IMR-90 (cell line): ENCODE measurements around the gene TMED8. TPM values are rescaled to one million over a fixed set of nuclear protein-coding genes. Genes with fewer than 3 reads are reported as not detected.

Source experiments
- ATAC-seq: fragments of 200-7000 bp; cut with Tn5 transposase; 2 replicates; pipeline ENCODE4 v1.9.1; 2020; ENCODE audit warnings: low read depth, mild to moderate bottlenecking, moderate library complexity
- BruUV-seq: library from RNA; stranded (reverse); fragments of 400-500 nt; replicated peaks from 2 replicates; lab custom pipeline; 2021; lab: Mats Ljungman, UMichigan
- CTCF ChIA-PET: fragments of 300-600 bp; formaldehyde crosslinking; extraction: SDS; loops from one replicate; lab custom pipeline; 2021; ENCODE audit warnings: antibody characterized with exemption; lab: Yijun Ruan, JAX
- POLR2A ChIA-PET: fragments of 300-600 bp; sonication (Branson Sonifier 250); formaldehyde crosslinking; loops from one replicate; lab custom pipeline; 2022; ENCODE audit warnings: antibody characterized with exemption; ENCODE audit not compliant: unreplicated experiment; lab: Charles Lee
- DNase-seq: peaks from one replicate; pipeline ENCODE4 v3.0.0; 2013
- H2AFZ ChIP-seq: replicated peaks from 2 replicates; pipeline ENCODE3; 2013; ENCODE audit warnings: low read length, mild to moderate bottlenecking; ENCODE audit not compliant: poor library complexity
- H2AK5ac ChIP-seq: 2 replicates; pipeline ENCODE4 v1.6.1; 2013; ENCODE audit warnings: low read depth, low read length, inconsistent platforms
- H2AK9ac ChIP-seq: replicated peaks from 2 replicates; pipeline ENCODE3; 2013; ENCODE audit warnings: mild to moderate bottlenecking, low read depth, low read length, moderate library complexity; ENCODE audit not compliant: poor library complexity
- H2BK120ac ChIP-seq: 2 replicates; pipeline ENCODE4 v1.6.1; 2013; ENCODE audit warnings: low read depth, low read length, inconsistent platforms
- H2BK15ac ChIP-seq: 3 replicates; pipeline ENCODE4 v1.6.1; 2013; ENCODE audit warnings: low read depth, low read length, inconsistent platforms
- H2BK20ac ChIP-seq: 2 replicates; pipeline ENCODE4 v1.6.1; 2013; ENCODE audit warnings: low read depth, mild to moderate bottlenecking, inconsistent platforms, low read length, moderate library complexity
- H2BK5ac ChIP-seq: 2 replicates; pipeline ENCODE4 v1.6.1; 2013; ENCODE audit warnings: mild to moderate bottlenecking, low read depth, low read length, inconsistent platforms; ENCODE audit not compliant: poor library complexity, severe bottlenecking
- H3K14ac ChIP-seq: replicated peaks from 2 replicates; pipeline ENCODE4 v1.6.1; 2013; ENCODE audit warnings: low read depth, low read length, inconsistent platforms
- H3K18ac ChIP-seq: 2 replicates; pipeline ENCODE4 v1.6.1; 2013; ENCODE audit warnings: low read depth, low read length, control low read depth
- H3K23ac ChIP-seq: 2 replicates; pipeline ENCODE4 v1.6.1; 2013; ENCODE audit warnings: low read depth, low read length, inconsistent platforms
- H3K27ac ChIP-seq: 2 replicates; pipeline ENCODE4 v1.5.1; 2013; ENCODE audit warnings: mild to moderate bottlenecking, control low read depth, low read length; ENCODE audit not compliant: insufficient read depth
- H3K27me3 ChIP-seq: 2 replicates; pipeline ENCODE4 v1.6.1; 2013; ENCODE audit warnings: low read length; ENCODE audit not compliant: control insufficient read depth, insufficient read depth
- H3K36me3 ChIP-seq: 2 replicates; pipeline ENCODE4 v1.6.1; 2013; ENCODE audit warnings: low read length, mixed read lengths; ENCODE audit not compliant: control insufficient read depth, insufficient read depth
- H3K4ac ChIP-seq: 2 replicates; pipeline ENCODE4 v1.6.1; 2013; ENCODE audit warnings: low read depth, low read length, inconsistent platforms
- H3K4me1 ChIP-seq: 2 replicates; pipeline ENCODE4 v1.6.1; 2013; ENCODE audit warnings: low read length, mixed read lengths; ENCODE audit not compliant: control insufficient read depth, insufficient read depth
- H3K4me2 ChIP-seq: 2 replicates; pipeline ENCODE4 v1.6.1; 2013; ENCODE audit warnings: low read depth, mild to moderate bottlenecking, control low read depth, low read length, moderate library complexity
- H3K4me3 ChIP-seq: 2 replicates; pipeline ENCODE4 v1.5.1; 2013; ENCODE audit warnings: low read depth, mild to moderate bottlenecking, control low read depth, low read length, moderate library complexity; ENCODE audit not compliant: insufficient read depth
- H3K56ac ChIP-seq: 2 replicates; pipeline ENCODE4 v1.6.1; 2013; ENCODE audit warnings: low read length, inconsistent platforms; ENCODE audit not compliant: insufficient read depth; ENCODE audit errors: extremely low read depth
- H3K79me1 ChIP-seq, 2 experiments: 2 replicates each; pipeline ENCODE4 v1.6.1; 2013; ENCODE audit warnings: low read length in 2 of 2, inconsistent platforms in 1 of 2, low read depth in 1 of 2
- H3K9ac ChIP-seq: 2 replicates; pipeline ENCODE4 v1.6.1; 2013; ENCODE audit warnings: low read depth, low read length, control low read depth
- H3K9me1 ChIP-seq: 2 replicates; pipeline ENCODE4 v1.6.1; 2013; ENCODE audit warnings: low read length, inconsistent platforms; ENCODE audit not compliant: insufficient read depth
- H3K9me3 ChIP-seq: 2 replicates; pipeline ENCODE4 v1.6.1; 2013; ENCODE audit warnings: low read length; ENCODE audit not compliant: control insufficient read depth, insufficient read depth
- H4K20me1 ChIP-seq: 2 replicates; pipeline ENCODE4 v1.6.1; 2013; ENCODE audit warnings: low read length, inconsistent platforms; ENCODE audit not compliant: insufficient read depth
- H4K5ac ChIP-seq: 2 replicates; pipeline ENCODE4 v1.6.1; 2013; ENCODE audit warnings: mild to moderate bottlenecking, low read depth, low read length, control low read depth
- H4K8ac ChIP-seq, 2 experiments: 2 replicates each; pipeline ENCODE4 v1.6.1; 2013; ENCODE audit warnings: low read depth in 2 of 2, low read length in 2 of 2, control low read depth in 1 of 2, inconsistent platforms in 1 of 2
- H4K91ac ChIP-seq: 2 replicates; pipeline ENCODE4 v1.6.1; 2013; ENCODE audit warnings: low read depth, low read length, inconsistent platforms; ENCODE audit not compliant: insufficient read depth
- CEBPB ChIP-seq: IDR thresholded peaks from 2 replicates; pipeline ENCODE4 v1.6.1; 2012; ENCODE audit warnings: low read depth, low read length, improper control_type of control experiment
- FOS ChIP-seq: fragments of 150-350 bp; IDR thresholded peaks from 2 replicates; pipeline ENCODE4 v1.6.1; 2016; ENCODE audit warnings: low read depth, low read length
- MAFK ChIP-seq: IDR thresholded peaks from 2 replicates; pipeline ENCODE4 v1.6.1; 2012; ENCODE audit warnings: low read depth, low read length, improper control_type of control experiment
- MXI1 ChIP-seq: IDR thresholded peaks from 2 replicates; pipeline ENCODE4 v1.6.1; 2012; ENCODE audit warnings: low read depth, mild to moderate bottlenecking, low read length, moderate library complexity, borderline replicate concordance
- NFE2L2 ChIP-seq: fragments of 150-350 bp; IDR thresholded peaks from 2 replicates; pipeline ENCODE4 v1.6.1; 2016; ENCODE audit warnings: low read depth, mild to moderate bottlenecking, low read length
- POLR2A ChIP-seq: IDR thresholded peaks from 2 replicates; pipeline ENCODE4 v1.6.1; 2012; ENCODE audit warnings: mild to moderate bottlenecking, low read depth, low read length
- SMC3 ChIP-seq: fragments of 150-350 bp; IDR thresholded peaks from 2 replicates; pipeline ENCODE4 v1.6.1; 2016; ENCODE audit warnings: low read depth, mild to moderate bottlenecking, antibody characterized with exemption, low read length, moderate library complexity
- WGBS, 2 experiments: methylation state at CpG; one replicate each; pipeline versions ENCODE4 v1.1.5 to v1.1.7; 2013; ENCODE audit warnings: missing lambda C conversion rate in 2 of 2; ENCODE audit not compliant: insufficient read length in 1 of 2; ENCODE audit errors: extremely low coverage in 2 of 2; 5-methylcytosine and 5-hydroxymethylcytosine counted together
- dilution Hi-C: fragments of 300-500 bp; cut with HindIII; formaldehyde crosslinking; loops from one replicate; pipeline ENCODE4 v1.14.3; 2018; ENCODE audit warnings: low sequenced_read_pairs; ENCODE audit not compliant: unreplicated experiment
- in situ Hi-C: fragments of 300-500 bp; cut with MboI; formaldehyde crosslinking; loops from 3 replicates; pipeline ENCODE4 v1.14.3; 2019; ENCODE audit warnings: low sequenced_read_pairs, inconsistent platforms, mixed read lengths
- intact Hi-C: fragments of 100-400 bp; cut with micrococcal nuclease; formaldehyde crosslinking; loops from 2 replicates; pipeline ENCODE4 v1.10.0; 2022
- polyA plus RNA-seq, 3 experiments: library from polyadenylated mRNA; depleted of rRNA; stranded (reverse); fragments of >200 nt; gene quantifications; 2 replicates each; pipeline ENCODE4 v1.2.3, GENCODE V29; 2012; ENCODE audit warnings: low replicate concordance in 1 of 3
- total RNA-seq: library from RNA; depleted of rRNA; stranded (reverse); fragments of >200 nt; gene quantifications from 2 replicates; pipeline ENCODE4 v1.2.3, GENCODE V29; 2012

The TMED8 gene
- total and polyA plus RNA-seq, 2 of the 4 experiments (the other 2 are of a cell fraction): 2.2 to 5.0 TPM

- Histone ChIP-seq H2BK120ac (no peak overlapping the region), H2BK20ac (no peak overlapping the region), H2AK5ac (no peak overlapping the region), H3K4me3 (no peak overlapping the region), H3K56ac (no peak overlapping the region), H3K18ac (no peak overlapping the region), H3K79me1 (no peaks in the 10 kb centered on the region), H3K14ac (no peak overlapping the region), H2AFZ (no peak overlapping the region), H3K4ac (no peak overlapping the region), H4K8ac (no peak overlapping the region), H2BK5ac (no peak overlapping the region), H3K27me3 (peaks cover 4% of the 10 kb centered on the region; the same call in 1 of the 2 replicates), H2AK9ac (no peak overlapping the region), H3K4me1 (no peaks in the 10 kb centered on the region), H3K36me3 (no peaks in the 10 kb centered on the region), H3K9ac (no peak overlapping the region), H4K20me1 (no peaks in the 10 kb centered on the region), H3K23ac (no peak overlapping the region), H3K9me1 (no peaks in the 10 kb centered on the region), H3K9me3 (no peaks in the 10 kb centered on the region), H2BK15ac (no peak overlapping the region), H3K4me2 (no peak overlapping the region), H4K91ac (no peak overlapping the region), H4K5ac (no peak overlapping the region), H3K27ac (no peak overlapping the region)
- no TSS peak for BruUV-seq
- no CpG with 5 or more reads among the region's 6 CpGs for WGBS, 2 experiments
- POLR2A ChIA-PET: no interaction called here
- no peak for DNase-seq
- TF ChIP-seq SMC3 (no peak), MXI1 (no peak), CEBPB (no peak), POLR2A (no peak), MAFK (no peak), FOS (no peak), NFE2L2 (no peak)
- no peak for ATAC-seq
- CTCF ChIA-PET: no interaction called here
- dilution Hi-C loops: no loop called here
- intact Hi-C loops: no loop called here
- in situ Hi-C loops: no loop called here
Measured at GRCh38 chr14:77400216-77400615, 23.3 kb upstream of the TMED8 start.
